Right ventricle myocardium superior (tissue), 1 donor: ENCODE results near the gene CCDC110. TPM values are rescaled to one million over a fixed set of nuclear protein-coding genes. Genes with fewer than 3 reads are reported as not detected.
"Not testable (repeated sequence)": the region's sequence is repeated elsewhere in the genome, so short reads cannot be mapped to it uniquely, and the experiment has no call there.

Source experiments
- ATAC-seq: fragments of 200-7000 bp; cut with Tn5 transposase; one replicate; pipeline ENCODE4 v1.9.1; 2020; ENCODE audit warnings: mild to moderate bottlenecking; ENCODE audit not compliant: poor library complexity
- DNase-seq: peaks from one replicate; pipeline ENCODE4 v3.0.0-alpha.2; 2020
- intact Hi-C: fragments of 100-400 bp; cut with DNase I; formaldehyde crosslinking; loops from one replicate; pipeline ENCODE4 v1.11.2; 2022
- long read RNA-seq: library from polyadenylated mRNA; unstranded; transcript quantifications from one replicate; pipeline ENCODE4 v2.0.0, GENCODE V29; 2021
- total RNA-seq: library from RNA; stranded (reverse); fragmentation: NEBNext Ultra II Directional; extraction: Animal tissue kit (Norgen Biotek cat#: 25700); gene quantifications from one replicate; pipeline ENCODE4 v1.2.1, GENCODE V29; 2021
- donor health status: DM: no; HTN: yes; CAD: no; lungs with severe emphysema.

Gene CCDC110
- 1.6 TPM for total RNA-seq
- long read RNA-seq, partial matches to known transcripts: 0 of 2 reads
- long read RNA-seq, other reads (novel, unspliced or antisense): 2 of 2 reads

DNA sequence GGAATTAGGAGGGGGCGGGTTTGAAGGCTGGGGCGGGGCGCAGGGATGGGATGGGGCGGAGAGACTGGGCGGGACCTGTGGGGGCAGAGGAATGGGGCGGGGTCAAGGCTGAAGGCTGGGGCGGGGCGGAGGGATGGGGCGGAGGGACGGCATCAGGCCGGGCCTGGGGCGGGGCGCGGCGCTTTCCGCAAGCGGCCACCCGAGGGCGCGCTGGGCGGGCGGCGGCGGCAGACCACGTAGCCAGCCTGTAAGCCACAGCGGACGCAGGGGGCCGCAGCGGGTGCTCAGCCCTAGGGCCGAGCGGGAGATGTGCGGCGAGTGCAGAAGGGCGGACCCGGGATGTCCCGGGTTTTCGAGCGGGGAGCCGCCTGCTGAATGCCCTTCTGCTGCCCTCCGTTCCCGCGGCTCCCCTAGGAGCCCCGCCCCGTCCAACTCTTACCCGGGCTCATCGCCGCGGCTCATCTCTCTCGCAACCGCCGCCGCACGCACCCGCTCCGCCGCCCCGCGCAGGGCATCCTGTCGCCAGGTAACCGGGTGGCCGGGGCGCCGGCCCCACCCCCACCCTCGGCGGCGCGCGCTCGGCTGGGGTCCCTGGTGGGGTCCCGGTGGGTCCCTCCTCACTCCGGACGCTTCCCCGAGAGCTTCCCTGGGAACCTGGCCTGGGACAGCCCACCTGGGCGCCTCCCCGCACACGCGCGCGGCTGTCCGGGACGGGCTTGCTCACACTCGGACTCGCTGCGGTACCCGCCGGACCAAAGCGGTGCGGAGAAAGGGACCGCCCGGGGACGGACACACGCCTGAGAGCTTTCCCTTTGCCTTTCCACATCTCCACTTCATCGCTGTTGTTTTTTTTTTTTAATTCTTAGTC is at the start of gene CCDC110:
Gene CCDC110 (minus strand): TSS at position 499 of the 868 bp plus-strand sequence. CDS start 50 bp downstream, at position 449.
- intact Hi-C loops: loop anchor here (2.0 to 5.0 kb wide), 2 partner anchors 47 to 126 kb away; partner anchors contain the start of gene UFSP2
- peak; percentile 97 for ATAC-seq
- peak; percentile 94 for DNase-seq

- DNase-seq (no peak), ATAC-seq (peak; percentile 66)
- intact Hi-C loops: no loop called here
Observed at GRCh38 chr4:185520119-185520518, 48.6 kb upstream of the CCDC110 start.

DNA sequence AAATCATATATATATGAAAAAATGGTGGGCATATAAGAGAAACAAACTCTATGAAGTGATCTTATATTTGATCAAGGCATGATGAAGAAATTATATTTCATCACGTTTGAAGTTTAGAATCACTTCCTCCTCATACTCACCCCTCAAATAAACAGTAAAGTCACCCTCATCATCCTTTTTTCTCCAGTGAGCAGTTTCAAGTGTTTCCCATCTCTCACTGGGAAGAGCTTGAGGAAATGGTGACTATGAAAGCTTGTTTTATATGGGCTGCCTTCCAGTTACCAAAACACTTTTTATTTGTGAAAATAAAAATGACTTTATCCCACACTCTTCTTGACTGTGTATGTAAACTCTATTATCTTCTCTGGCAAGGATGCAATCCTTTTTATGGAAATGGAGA is 47.0 kb upstream of the CCDC110 start:
- no peak for DNase-seq
- ATAC-seq: no peak
- intact Hi-C loops: no loop called here

DNA sequence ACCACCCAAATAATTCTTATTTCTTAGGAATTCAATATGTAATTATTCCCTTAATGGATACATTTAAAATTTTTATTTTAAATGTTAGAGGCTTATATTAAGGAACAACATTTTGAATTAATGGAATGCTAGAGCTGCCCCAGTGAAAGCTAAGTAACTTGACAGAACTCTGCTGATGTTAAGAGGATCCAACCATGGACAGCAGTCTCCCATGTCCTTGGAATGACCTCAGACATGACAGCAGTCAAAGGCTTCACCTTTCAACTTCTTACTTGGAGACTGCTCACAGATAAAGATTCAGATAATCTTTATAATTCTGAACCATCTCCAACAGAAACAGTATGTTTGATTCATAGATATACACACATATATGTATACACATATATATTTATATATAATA is 46.5 kb upstream of the CCDC110 start:
- ATAC-seq (no peak), DNase-seq (no peak)
- intact Hi-C loops: no loop called here

GRCh38 chr4:185515248-185515647 is 43.7 kb upstream of the CCDC110 start:
- no peak for DNase-seq
- intact Hi-C loops: no loop called here
- ATAC-seq: no peak

DNA sequence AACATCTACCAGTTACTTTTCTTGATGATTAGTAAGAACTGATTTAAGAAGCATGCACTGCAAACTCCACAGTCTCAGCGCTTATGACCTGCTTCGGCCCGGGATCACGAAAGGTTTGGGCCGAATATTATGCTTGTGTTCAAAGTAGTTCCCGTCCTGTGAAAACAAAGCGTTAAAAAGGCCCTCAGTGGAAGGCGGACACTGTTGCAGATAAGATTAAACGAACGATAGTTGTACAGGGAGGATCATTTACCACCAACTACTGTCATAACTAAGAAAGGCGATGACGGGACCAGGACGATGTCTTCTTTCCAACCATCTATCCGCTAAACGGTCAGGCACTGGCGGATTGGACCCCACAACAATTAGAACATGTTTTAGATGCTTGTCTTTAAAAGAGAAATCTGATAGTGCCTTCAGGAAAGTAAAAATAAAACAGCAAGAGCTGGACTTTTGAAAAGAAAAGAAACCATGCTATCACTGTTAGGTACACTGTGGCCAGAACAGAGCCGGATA is 42.7 kb upstream of the CCDC110 start:
- DNase-seq (no peak), ATAC-seq (peak; percentile 18)
- intact Hi-C loops: no loop called here

- intact Hi-C loops: no loop called here
- ATAC-seq (peak; percentile 90), DNase-seq (peak; percentile 56)
Observed at GRCh38 chr4:185513489-185514181, 42.1 kb upstream of the CCDC110 start.

GRCh38 chr4:185512516-185512915 is 41.0 kb upstream of the CCDC110 start:
- no peak for ATAC-seq
- intact Hi-C loops: no loop called here
- no peak for DNase-seq

DNA sequence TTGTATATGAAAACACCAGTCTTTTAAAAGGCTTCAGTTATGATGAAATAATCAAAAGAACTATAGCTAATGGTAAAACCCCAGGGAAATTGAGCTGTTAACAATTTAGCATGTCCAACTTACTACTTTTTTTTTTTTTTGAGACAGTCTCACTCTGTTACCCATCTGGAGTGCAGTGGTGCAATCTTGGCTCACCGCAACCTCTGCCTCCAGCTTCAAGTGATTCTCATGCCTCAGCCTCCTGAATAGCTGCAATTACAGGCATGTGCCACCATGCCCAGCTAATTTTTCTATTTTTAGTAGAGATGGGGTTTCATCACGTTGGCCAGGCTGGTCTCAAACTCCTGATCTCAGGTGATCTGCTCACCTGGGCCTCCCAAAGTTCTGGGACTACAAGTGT is 39.7 kb upstream of the CCDC110 start:
- ATAC-seq, DNase-seq, intact Hi-C loops: not testable (repeated sequence)

DNA sequence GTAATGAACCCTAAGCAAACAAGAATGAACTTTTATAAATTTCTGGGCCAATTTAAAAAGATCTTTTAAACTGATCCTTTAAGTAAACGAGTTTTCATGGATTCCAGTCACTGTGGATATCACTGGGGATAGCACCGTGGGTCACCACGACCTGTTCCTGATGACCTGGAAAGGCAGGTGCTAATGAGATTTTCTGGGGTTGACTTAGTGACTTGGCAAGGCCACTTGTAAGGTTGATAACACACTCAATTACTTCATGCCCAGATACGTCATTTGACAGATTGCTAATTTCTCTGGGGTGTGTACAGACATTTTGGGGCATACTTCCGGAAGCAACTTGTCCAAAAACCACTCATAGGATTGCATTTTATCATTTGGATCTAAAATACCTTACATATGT is 39.3 kb upstream of the CCDC110 start:
- intact Hi-C loops: no loop called here
- DNase-seq (no peak), ATAC-seq (no peak)

DNA sequence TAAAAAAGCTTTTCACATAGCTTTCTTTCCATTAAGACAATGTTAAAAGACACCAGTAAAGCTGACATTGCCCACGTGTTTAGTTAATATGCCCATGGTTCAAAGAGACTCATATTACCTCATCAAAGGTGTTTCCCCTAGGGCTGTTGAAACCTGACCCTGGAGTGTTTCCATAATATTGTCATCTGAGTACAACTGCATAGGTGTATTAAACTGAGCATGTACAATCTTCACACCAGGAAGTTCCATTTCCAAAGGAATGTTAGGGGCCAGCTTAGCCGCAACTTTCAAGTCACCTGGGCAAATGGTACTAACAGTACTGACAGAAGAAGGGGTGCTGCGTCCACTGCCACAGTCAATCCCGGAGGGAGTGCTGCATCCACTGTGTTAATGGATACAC is 36.6 kb upstream of the CCDC110 start:
- ATAC-seq: no peak
- DNase-seq: no peak
- intact Hi-C loops: no loop called here

DNA sequence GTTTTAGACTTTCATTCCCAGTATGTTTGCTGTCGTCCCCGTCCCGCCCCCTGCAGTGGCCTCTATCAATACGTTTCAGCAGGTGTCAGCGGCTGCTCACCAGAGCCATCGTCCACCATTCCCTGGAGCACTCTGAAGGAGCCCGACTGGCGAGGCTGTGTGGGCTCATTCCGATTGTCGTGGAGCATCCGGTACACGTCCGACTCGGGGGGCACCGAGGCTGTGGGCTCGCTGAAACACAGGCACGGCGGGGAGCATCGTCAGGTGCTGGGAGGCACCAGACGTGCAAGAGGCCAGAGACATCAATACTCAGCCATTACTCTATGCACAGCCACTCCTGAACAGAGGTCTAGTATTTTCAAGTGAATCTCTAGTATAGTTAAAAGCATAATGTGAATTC is 34.9 kb upstream of the CCDC110 start:
- ATAC-seq: no peak
- no peak for DNase-seq
- intact Hi-C loops: no loop called here

GRCh38 chr4:185504098-185505047 is 32.8 kb upstream of the CCDC110 start:
- DNase-seq (peak; percentile 88), ATAC-seq (peak; percentile 91)
- intact Hi-C loops: no loop called here

GRCh38 chr4:185502386-185502785 is 30.9 kb upstream of the CCDC110 start:
- intact Hi-C loops: no loop called here

DNA sequence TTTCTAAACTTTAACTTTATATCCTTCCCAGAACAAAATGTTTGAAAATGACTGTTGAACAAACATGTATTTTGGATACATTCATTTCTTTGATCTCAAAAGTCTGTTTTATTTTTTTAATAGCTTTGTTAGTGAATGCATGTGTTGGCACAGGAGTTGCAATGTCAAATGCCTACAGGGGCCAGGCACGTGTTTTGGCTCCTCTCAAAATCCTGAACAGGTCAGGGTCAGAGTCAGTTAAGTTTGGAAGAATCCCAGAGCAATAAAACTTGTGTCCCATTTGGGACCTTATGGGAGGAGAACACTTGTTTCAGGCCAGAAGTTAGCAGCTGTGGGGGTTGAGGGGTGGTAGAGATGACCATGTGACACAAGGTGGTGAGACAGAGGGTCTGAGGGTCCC is 29.0 kb upstream of the CCDC110 start:
- no peak for DNase-seq
- no peak for ATAC-seq
- intact Hi-C loops: no loop called here

More at GRCh38 chr4:185502386-185502785, 30.9 kb upstream of the CCDC110 start:
- ATAC-seq (no peak), DNase-seq (no peak)

- intact Hi-C loops: no loop called here
- DNase-seq (no peak), ATAC-seq (no peak)
Observed at GRCh38 chr4:185500035-185500434, 28.5 kb upstream of the CCDC110 start.

- no peak for DNase-seq
- no peak for ATAC-seq
- intact Hi-C loops: no loop called here
Observed at GRCh38 chr4:185488650-185489049, 17.1 kb upstream of the CCDC110 start.

DNA sequence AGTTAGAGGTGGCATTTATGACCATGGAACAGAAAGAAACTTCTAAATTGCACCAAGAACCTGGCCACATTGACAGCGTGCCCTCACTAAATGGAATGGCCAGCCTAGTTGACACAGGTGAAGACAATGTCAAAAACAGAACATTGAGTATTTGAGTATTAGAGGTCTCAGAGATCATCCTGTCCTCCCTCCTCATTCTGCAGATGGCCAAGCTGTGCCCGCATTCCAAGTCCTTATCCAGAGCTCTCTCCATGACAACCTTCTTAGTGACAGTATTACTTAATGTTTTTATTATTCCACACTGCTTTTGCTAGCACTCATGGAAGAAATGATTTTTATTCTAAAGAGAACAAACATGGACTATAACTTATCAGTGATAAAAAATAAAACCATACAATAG is 9.9 kb upstream of the CCDC110 start:
- peak; percentile 36 for ATAC-seq
- no peak for DNase-seq
- intact Hi-C loops: no loop called here
